Breast epithelium (tissue), 4 donors: Measurements from ENCODE around the gene XRRA1. TPM values are rescaled to one million over a fixed set of nuclear protein-coding genes. Genes with fewer than 3 reads are reported as not detected.
"Not testable (repeated sequence)": the region's sequence is repeated elsewhere in the genome, so short reads cannot be mapped to it uniquely, and the experiment has no call there.

ENCODE experiments used
- DNase-seq, 2 donors: peaks; one replicate each; pipeline ENCODE4 v3.0.0-alpha.2; 2019; ENCODE audit warnings: low spot score in 2 of 2
- H3K27ac ChIP-seq, 2 donors: fragments of 200-600 bp; sonication (generic) in 1 of 2; one replicate each; pipeline ENCODE4 v1.5.1; 2016 to 2019; ENCODE audit warnings: mild to moderate bottlenecking in 1 of 2
- H3K27me3 ChIP-seq, 2 donors: fragments of 200-600 bp; sonication (generic) in 1 of 2; one replicate each; pipeline versions ENCODE4 v1.5.1 to v1.6.0; 2017 to 2019; ENCODE audit warnings: control low read depth in 1 of 2, mild to moderate bottlenecking in 1 of 2
- H3K36me3 ChIP-seq: fragments of 200-600 bp; one replicate; pipeline ENCODE4 v1.5.1; 2019
- H3K4me1 ChIP-seq, 2 donors: fragments of 200-600 bp; sonication (generic); one replicate each; pipeline ENCODE4 v1.5.1; 2016 to 2019; ENCODE audit warnings: control low read depth in 1 of 2
- H3K4me3 ChIP-seq, 3 donors: fragments of 200-600 bp; sonication (generic); 1 replicate in 2 of 3; 2 replicates in 1 of 3; pipeline ENCODE4 v1.5.1; 2016 to 2019; ENCODE audit warnings: mild to moderate bottlenecking in 3 of 3, moderate library complexity in 2 of 3
- H3K9me3 ChIP-seq, 2 donors: fragments of 200-600 bp; sonication (generic) in 1 of 2; one replicate each; pipeline ENCODE4 v1.5.1; 2016 to 2019; ENCODE audit warnings: control low read depth in 1 of 2
- CTCF ChIP-seq, 3 donors: fragments of 450-650 bp; IDR thresholded peaks; one replicate each; pipeline ENCODE4 v1.5.1; 2016 to 2017; ENCODE audit warnings: antibody characterized with exemption in 3 of 3, mild to moderate bottlenecking in 3 of 3, moderate library complexity in 3 of 3
- POLR2A ChIP-seq: fragments of 450-650 bp; IDR thresholded peaks from one replicate; pipeline ENCODE4 v1.6.1; 2016; ENCODE audit warnings: antibody characterized with exemption, mild to moderate bottlenecking, moderate library complexity
- POLR2AphosphoS5 ChIP-seq, 3 donors: sonication (generic); formaldehyde crosslinking; IDR thresholded peaks; one replicate each; pipeline ENCODE4 v1.6.1; 2017; ENCODE audit warnings: antibody characterized with exemption in 3 of 3
- intact Hi-C: fragments of 100-400 bp; cut with DNase I; formaldehyde crosslinking; loops from one replicate; pipeline ENCODE4 v1.15.1; 2023; ENCODE audit warnings: low total_unique reads
- total RNA-seq, 3 donors: library from RNA; depleted of rRNA; stranded (reverse); fragments of >200 nt; gene quantifications; one replicate each; pipeline ENCODE4 v1.1.0, GENCODE V29; 2016

XRRA1 gene
- total RNA-seq, 3 donors from 2014 or later = 18.0 to 33.6 (median 18.4) TPM

GRCh38 chr11:74826901-74827300, 122.0 kb downstream of the XRRA1 start:
- DNase-seq = no peak
- no peak overlapping the region for H3K27ac ChIP-seq
- intact Hi-C loops = no loop called here
- no peaks in the 10 kb centered on the region for H3K27me3 ChIP-seq
- no peaks in the 10 kb centered on the region for H3K36me3 ChIP-seq
- no peak overlapping the region for H3K4me3 ChIP-seq
- TF ChIP-seq POLR2A (no peak), POLR2AphosphoS5 (IDR thresholded peaks at IDR 0.05) (no peak), CTCF (IDR thresholded peaks at IDR 0.05) (no peak)
- H3K9me3 ChIP-seq = peaks cover 9 to 18% of the 10 kb centered on the region in 2 donors
- H3K4me1 ChIP-seq = no peaks in the 10 kb centered on the region

- H3K9me3 ChIP-seq = peaks cover 9 to 18% of the 10 kb centered on the region in 2 donors
- intact Hi-C loops, H3K27me3 ChIP-seq, DNase-seq, H3K4me1 ChIP-seq, H3K4me3 ChIP-seq, H3K36me3 ChIP-seq, H3K27ac ChIP-seq: not testable (repeated sequence)
Measured at GRCh38 chr11:74825596-74825995, 123.3 kb downstream of the XRRA1 start.

GRCh38 chr11:74824285-74824982, 124.5 kb downstream of the XRRA1 start:
- no peak for DNase-seq
- no peaks in the 10 kb centered on the region for H3K4me1 ChIP-seq
- H3K9me3 ChIP-seq = peaks cover 9 to 18% of the 10 kb centered on the region in 2 donors
- no peaks in the 10 kb centered on the region for H3K36me3 ChIP-seq
- TF ChIP-seq POLR2A (no peak), POLR2AphosphoS5 (IDR thresholded peaks at IDR 0.05) (no peak), CTCF (IDR thresholded peaks at IDR 0.05) (no peak)
- intact Hi-C loops = no loop called here
- H3K4me3 ChIP-seq = no peak overlapping the region
- H3K27me3 ChIP-seq = no peaks in the 10 kb centered on the region
- H3K27ac ChIP-seq = no peak overlapping the region

- Histone ChIP-seq H3K27me3 (no peaks in the 10 kb centered on the region), H3K4me1 (no peaks in the 10 kb centered on the region), H3K9me3 (peaks cover 8 to 18% of the 10 kb centered on the region in 2 donors), H3K36me3 (no peaks in the 10 kb centered on the region), H3K27ac (no peak overlapping the region), H3K4me3 (no peak overlapping the region)
- intact Hi-C loops = no loop called here
- no peak for DNase-seq
- TF ChIP-seq POLR2A (no peak), CTCF (IDR thresholded peaks at IDR 0.05) (no peak), POLR2AphosphoS5 (IDR thresholded peaks at IDR 0.05) (no peak)
Measured at GRCh38 chr11:74822170-74822569, 126.7 kb downstream of the XRRA1 start.

GRCh38 chr11:74820763-74821162, 128.1 kb downstream of the XRRA1 start:
- Histone ChIP-seq H3K27ac (no peak overlapping the region), H3K27me3 (no peaks in the 10 kb centered on the region), H3K9me3 (peaks cover 0 to 9% of the 10 kb centered on the region in 2 donors), H3K36me3 (no peaks in the 10 kb centered on the region), H3K4me1 (no peaks in the 10 kb centered on the region), H3K4me3 (no peak overlapping the region)
- intact Hi-C loops = no loop called here
- TF ChIP-seq CTCF (IDR thresholded peaks at IDR 0.05) = no peak
- TF ChIP-seq POLR2AphosphoS5 (IDR thresholded peaks at IDR 0.05) = no peak
- TF ChIP-seq POLR2A = no peak
- DNase-seq = no peak
